Inferior parietal cortex (tissue), 1 donor: ENCODE results near the gene MED13L.
A peak's percentile ranks its signal among the peaks of the same experiment; 100 is the strongest.
"Not testable (repeated sequence)": the region's sequence is repeated elsewhere in the genome, so short reads cannot be mapped to it uniquely, and the experiment has no call there.

Experiments used
- DNase-seq: peaks from one replicate; pipeline ENCODE4 v3.0.0-alpha.2; 2016; ENCODE audit errors: extremely low spot score

Gene MED13L

DNA sequence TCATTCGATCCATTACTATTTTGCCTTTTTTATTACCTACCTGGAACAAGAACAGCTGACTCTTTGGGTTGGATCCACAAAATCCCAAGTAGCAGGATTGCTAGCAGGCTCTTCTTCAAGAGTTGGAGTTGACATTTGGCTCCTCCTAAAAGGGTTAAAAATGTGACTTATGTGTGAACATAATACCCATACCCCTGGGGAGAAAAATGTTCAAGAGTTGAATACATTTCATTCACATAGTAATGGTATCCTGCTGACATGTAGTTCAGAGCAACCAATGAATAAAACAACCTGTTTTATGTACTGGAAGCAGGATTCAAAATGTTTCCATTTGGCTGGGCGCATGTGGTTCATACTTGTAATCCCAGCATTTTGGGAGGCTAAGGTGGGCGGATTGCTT, 264.7 kb downstream of the MED13L start:
- DNase-seq, result no peak

GRCh38 chr12:116011217-116011616, 266.3 kb downstream of the MED13L start:
- no peak for DNase-seq

DNA sequence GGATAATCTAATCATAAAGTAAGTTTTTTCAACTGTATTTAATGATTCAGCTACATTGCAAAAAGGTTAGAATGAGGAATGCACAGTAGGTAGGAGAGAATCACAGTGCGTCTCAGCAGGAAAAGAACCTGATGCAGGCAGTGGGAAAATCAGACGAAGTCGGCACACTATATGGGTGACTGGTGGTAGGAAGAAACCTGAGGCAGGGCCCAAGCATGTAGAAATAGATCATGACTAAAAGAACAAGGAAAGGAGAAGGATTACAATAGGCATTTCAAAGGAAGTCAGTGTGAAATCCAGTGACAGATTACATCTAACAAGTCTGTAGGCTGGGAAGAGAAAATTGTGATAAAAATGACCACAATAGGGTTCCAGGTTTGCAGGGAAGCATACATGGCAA, 267.0 kb downstream of the MED13L start:
- no peak for DNase-seq

- DNase-seq, result no peak
Measured at GRCh38 chr12:116009805-116010204, 267.7 kb downstream of the MED13L start.

DNA sequence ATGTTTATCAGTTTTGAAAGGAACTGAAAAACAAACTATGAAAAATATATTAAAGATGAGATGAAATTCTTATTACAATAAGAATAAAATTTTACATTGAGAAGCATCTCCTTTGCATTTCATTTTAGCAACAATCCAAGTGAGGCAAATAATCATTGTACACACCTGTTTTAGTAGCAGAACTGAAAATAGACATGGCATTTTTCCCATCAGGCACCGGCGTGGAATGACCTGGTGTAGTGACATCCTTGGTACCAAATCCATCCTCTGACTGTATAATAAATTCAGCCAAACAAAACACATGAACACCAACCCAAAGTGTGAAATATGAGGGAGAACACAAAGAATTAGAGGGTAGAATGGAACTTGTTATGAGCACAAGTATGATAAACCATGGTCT, 271.4 kb downstream of the MED13L start:
- no peak for DNase-seq

DNA sequence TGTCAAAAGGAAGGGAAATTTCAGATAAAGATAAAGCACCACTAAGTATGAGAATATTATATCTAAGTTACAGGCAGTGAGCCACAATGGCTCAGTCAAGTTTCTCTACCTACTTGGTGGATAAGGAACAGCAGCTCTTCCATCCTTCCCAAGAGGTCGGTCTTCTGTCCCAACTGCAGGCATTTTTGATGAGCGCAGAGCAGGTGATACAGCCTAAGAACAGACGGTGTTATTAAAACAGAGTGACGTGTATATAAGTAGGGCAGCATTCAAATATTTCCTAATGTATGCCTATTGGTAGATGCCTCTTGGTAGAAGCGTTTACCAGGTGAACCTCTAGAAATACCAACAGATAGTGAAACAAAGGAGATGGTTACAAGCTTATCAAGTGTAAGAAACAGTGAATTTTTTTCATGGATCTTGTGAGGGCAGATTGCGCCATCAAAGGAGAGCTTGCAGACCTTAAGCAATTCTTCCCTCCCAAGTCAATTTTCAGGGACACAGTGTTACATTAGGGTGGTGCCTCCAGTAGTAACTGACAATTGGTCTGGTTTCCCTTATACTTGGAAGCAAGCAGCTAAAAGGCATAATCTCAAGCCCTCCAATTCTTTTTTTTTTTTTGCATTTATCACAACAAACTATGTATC, 274.5 kb downstream of the MED13L start:
- DNase-seq, result no peak

GRCh38 chr12:116000252-116000651, 277.2 kb downstream of the MED13L start:
- DNase-seq, result no peak

- no peak for DNase-seq
Measured at GRCh38 chr12:115999582-115999981, 277.9 kb downstream of the MED13L start.

- no peak for DNase-seq
Measured at GRCh38 chr12:115998794-115999478, 278.6 kb downstream of the MED13L start.

DNA sequence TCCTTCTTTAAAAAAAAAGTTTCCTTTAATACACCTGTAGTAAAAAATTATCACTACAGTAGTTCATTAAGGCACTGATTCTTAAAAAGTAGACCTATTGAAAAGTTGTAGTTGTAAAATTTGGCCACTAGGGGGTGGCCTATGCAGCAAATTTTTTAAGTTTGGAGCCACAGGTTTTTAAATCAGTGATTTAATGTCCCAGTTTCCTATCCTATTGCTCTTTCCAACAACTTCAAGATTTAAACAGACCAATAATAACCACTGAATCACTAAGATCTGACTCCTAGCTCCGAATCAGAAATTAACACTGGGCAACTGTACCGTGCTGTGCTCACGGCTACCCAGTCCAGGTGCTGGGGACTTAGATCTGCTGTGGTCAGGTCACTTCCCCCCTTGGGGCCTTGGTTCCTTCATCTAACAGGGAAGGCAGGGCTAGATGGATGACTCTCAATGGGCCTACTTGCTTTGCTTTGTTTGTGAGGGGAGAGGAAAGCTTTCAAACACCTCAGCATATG, 279.3 kb downstream of the MED13L start:
- peak; percentile 83 for DNase-seq

DNA sequence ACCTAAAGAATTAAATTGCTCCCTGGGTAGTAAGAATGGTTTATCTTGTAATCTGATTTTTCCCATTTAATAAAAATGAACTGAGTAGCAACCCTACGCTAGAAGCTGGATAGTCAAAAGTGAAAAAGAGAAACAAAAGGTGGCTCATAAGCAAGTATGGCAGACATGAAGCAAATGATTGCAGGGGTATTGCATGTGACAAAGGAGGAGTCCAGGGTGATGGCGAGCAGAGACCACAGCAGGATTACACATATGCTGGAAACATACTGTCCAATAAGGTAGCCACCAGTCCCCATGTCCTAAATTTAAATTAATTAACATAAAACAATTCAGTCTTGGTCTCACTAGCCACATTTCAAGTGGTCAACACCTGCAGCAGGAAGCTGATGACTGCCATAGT, 283.8 kb downstream of the MED13L start:
- DNase-seq, result no peak

DNA sequence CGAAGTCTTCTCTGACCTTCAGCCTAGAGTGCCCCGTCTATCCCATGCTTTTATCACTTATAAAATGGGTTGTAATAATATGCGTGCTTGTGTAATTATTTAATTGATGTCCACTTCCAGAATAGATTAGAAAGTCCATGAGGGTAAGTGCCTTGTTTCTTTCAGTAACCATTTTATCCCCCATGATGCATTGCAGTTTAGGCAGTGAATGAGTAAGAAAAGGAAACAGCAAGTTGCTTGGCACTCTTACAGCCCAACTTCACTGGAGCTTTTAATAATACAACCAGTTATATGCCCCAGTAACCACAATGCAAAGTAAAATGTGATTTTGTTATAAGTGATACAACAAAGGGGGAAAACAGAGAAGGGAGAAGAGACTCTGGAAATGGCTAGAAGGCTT, 287.3 kb downstream of the MED13L start:
- no peak for DNase-seq

GRCh38 chr12:115988625-115989563, 288.6 kb downstream of the MED13L start:
- DNase-seq, result no peak

DNA sequence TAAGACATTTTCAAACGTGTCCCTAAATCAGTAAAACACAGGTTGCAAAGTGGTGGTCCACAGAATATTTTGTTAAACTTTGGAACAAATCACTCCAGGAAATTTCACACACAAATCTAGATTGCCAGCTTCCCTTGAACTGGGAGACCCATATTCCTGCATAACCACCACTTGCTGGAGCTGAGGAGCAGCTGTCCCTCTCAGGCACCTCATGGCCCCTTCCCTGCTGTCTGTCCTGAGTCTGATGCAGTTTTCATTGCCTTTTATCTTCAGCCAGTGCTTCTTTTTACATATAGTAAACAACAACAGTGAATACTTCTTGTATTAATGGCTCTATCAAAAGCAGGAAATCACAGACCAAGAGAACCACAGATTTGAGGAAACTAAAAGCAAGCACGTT, 289.3 kb downstream of the MED13L start:
- no peak for DNase-seq

DNA sequence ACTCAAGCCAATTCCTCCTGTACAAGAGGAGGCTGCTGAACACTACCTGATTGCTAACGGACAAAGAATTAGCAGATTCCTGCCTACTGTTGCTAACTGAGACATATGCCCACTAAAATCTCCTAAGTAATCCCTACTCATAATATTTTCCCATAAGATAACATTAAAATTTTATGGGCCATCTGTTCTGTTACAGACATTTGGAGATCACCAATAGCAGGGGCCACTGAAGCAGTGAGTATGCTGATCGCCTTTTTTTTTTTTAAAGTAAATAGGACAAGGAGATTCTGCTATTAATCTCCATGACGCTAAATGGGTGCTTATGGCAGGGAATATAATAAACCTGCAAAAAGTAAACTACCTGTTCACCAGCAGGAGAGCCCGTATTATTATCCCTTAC, 292.9 kb downstream of the MED13L start:
- no peak for DNase-seq

GRCh38 chr12:115983226-115983798, 294.2 kb downstream of the MED13L start:
- DNase-seq, result no peak

GRCh38 chr12:115980339-115980738, 297.2 kb downstream of the MED13L start:
- DNase-seq, result no peak

DNA sequence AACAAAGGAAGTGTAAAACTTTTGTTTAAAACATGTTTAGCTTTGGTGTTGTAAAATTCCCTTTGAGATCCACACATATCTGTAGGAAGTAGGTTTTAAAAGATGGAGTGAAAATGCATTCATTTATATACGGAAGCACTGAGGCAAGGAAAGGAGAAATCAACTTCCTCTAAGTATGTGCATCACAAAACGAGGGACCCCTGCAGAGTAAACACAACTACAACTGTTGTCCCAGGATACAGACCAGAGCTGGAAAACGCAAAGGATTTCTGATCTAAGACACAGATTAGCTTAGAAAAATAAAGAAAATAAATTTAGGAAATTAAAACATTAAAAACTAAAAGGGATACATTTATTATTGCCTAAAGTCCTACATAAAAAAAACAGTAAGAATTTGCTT, 297.6 kb downstream of the MED13L start:
- DNase-seq, result no peak

- DNase-seq, result peak; percentile 13
Measured at GRCh38 chr12:115979351-115979750, 298.1 kb downstream of the MED13L start.

GRCh38 chr12:115976829-115977228, 300.7 kb downstream of the MED13L start:
- DNase-seq, result not testable (repeated sequence)

DNA sequence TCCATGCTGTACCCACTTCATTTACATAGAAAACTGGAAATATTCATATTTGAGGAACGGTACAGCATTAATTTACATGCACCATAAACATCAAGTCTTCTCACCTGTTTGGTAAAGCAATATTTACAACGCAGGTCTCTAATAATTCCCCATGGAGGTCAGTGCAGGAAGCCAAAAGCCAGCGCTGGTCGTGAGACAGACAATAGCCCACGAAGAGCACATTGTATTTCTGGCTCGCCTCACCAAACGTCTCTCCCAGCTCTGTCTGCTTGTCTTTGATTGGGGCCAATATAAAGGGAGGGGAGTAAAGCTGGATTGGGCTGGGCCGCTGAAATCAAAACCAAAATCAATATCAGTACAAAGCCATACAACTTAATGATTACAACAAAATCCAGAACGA, 302.1 kb downstream of the MED13L start:
- DNase-seq, result no peak
